NCI-H2081 (cell line): ENCODE data around the gene CD247.

Experiments
- DNase-seq, 2 experiments: peaks; one replicate each; lab custom pipeline; 2025; lab: John Stamatoyannopoulos, UW

Gene CD247

GRCh38 chr1:167408355-167408754, 110.0 kb downstream of the CD247 start:
- DNase-seq: no peak

DNA sequence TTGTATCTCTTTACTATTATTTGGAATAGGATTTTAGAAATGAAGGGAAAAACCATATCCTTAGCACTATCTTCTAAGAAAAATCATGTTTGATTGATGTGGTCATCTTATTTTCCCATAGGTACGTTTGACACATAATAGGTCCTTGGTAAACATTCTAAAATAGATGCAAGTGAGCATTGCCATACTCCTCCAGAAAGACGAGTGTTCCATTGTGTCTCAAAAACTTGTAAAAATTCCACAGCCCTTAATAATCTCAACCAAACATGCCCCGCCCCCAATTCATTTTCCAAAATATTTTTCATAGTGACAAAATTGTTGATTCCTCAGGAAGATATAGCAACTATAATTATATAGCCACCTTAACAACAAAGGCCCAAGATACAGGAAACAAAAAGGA, 113.4 kb downstream of the CD247 start:
- no peak for DNase-seq

- no peak for DNase-seq
Measured at GRCh38 chr1:167404161-167404888, 114.0 kb downstream of the CD247 start.

GRCh38 chr1:167401260-167401873, 117.0 kb downstream of the CD247 start:
- peak; percentile 61 to 83 for DNase-seq

DNA sequence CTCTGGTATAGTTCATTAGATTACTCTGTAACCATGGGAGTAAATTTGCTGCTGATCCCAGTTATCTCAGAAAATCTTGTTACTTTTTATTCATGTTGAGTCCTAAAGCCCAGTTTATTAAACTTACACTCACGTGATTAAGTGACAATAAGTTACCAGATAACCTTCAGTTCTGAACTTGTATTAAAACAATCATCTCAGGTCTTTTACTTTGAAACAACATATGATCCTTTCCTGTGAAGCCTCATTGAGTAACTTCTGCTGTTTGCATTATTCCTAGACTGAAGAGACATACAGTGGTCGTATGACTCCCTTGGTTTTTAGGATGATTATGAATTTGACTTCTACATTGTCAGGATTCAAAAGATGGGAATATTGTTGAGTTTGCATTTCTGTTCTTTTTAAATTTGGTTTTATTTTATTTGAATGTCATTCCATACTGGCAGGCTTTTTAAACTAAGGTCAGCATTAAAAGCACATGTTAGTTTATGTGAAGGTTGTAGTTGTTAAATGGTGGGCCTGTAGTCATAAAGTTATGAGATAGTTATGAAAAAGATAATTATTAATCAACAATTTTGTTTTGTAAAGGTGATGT, 117.9 kb downstream of the CD247 start:
- no peak for DNase-seq

DNA sequence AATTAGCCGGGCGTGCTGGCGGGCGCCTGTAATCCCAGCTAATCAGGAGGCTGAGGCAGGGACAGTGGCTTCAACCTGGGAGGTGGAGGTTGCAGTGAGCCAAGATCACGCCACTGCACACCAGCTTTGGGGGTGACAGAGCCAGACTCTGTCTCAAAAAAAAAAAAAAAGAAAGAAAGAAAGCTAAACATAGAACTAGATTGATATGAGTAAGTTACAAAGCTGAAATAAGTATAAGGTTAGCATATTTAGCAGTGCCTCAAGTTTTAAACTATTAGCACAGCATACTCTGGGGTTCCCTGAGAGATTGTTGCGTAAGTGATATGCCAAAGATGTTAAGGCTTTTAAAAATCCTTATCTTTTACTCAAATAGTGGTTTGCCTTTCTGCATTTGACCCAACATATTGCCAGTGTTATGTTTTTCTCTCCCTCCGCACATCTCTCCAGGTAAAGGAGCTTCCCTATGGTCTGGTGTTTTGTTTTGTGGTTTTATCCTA, 126.1 kb downstream of the CD247 start:
- DNase-seq: no peak

DNA sequence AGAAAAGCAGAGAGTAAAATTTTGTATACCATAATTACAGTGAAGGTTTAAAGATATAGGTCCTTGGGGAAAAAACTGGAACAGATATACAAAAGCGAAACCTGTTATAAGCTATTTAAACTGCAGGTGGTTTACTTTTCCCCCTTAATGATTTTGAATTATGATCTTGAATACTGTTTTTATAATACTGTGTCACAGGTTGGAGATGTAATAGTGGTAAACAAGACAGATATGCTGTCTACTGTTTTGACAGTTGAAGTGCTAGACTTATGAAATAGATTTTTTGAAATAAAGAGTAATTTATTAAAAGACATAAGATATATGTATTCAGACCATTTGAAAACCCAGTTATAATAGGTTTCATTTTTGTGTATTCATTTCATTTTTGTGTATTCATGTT, 129.4 kb downstream of the CD247 start:
- DNase-seq: no peak

GRCh38 chr1:167387251-167387910, 130.9 kb downstream of the CD247 start:
- no peak for DNase-seq
